ENCODE data around the gene MRPS25. TPM values are rescaled to one million over a fixed set of nuclear protein-coding genes. Genes with fewer than 3 reads are reported as not detected.
A peak's percentile ranks its signal among the peaks of the same experiment; 100 is the strongest.

The MRPS25 gene
- total and polyA plus RNA-seq, 2 experiments from 2014 or later = 42.1 to 96.9 TPM

DNA sequence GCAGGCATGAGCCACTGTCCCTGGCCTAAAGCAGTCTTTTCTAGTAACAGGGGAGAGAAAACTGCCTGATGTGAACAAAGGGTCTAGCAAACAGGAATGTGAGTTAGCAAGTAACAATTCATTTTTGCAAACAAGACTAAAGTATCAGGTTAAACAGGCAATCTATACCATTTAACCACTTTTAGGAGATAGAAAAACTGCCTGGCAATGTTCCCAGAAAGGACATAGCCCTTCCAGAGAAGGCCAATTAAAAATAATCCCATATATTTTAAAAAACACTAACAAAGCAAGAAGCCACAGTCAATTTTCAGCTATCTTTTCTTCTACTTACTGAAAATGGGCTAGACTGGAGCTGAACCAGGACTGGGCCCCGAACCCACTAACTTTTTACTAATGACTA lies 27.6 kb upstream of the MRPS25 start:
- peak in 1 of 2 donors; percentile 47 for DNase-seq (ENCODE audit: low read depth in 1 of 2, low spot score in 1 of 2)
- H3K27me3 ChIP-seq = no peaks in the 10 kb centered on the region
- no peak overlapping the region for H3K27ac ChIP-seq
- no peak overlapping the region for H3K4me3 ChIP-seq
- H3K9me3 ChIP-seq (ENCODE audit: low read depth) = no peaks in the 10 kb centered on the region
- H3K4me1 ChIP-seq (ENCODE audit: low read depth) = no peaks in the 10 kb centered on the region
- TF ChIP-seq, protein P1, sequence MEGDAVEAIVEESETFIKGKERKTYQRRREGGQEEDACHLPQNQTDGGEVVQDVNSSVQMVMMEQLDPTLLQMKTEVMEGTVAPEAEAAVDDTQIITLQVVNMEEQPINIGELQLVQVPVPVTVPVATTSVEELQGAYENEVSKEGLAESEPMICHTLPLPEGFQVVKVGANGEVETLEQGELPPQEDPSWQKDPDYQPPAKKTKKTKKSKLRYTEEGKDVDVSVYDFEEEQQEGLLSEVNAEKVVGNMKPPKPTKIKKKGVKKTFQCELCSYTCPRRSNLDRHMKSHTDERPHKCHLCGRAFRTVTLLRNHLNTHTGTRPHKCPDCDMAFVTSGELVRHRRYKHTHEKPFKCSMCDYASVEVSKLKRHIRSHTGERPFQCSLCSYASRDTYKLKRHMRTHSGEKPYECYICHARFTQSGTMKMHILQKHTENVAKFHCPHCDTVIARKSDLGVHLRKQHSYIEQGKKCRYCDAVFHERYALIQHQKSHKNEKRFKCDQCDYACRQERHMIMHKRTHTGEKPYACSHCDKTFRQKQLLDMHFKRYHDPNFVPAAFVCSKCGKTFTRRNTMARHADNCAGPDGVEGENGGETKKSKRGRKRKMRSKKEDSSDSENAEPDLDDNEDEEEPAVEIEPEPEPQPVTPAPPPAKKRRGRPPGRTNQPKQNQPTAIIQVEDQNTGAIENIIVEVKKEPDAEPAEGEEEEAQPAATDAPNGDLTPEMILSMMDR (IDR thresholded peaks at IDR 0.05; ENCODE audit: low read depth, low read length) = no peak
- H3K36me3 ChIP-seq = peaks cover 41% of the 10 kb centered on the region

DNA sequence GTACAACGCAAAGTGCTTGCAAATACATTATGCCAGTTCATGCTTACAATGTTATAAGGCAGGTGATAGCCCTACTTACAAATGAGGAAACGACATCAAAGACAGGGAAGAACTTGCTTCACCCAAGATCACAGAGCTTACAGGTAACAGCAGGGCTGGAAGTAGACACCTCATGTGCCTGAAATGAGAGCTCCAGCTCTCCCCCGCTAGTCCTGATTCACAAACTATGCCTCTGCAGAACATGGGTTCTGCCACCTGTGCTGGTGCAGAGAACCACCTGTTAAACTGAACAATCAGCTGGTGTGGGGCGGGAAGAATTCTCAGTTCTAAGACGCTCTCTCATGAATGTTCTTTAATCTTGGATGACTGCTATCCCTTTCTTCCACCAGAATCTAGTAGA lies 26.5 kb upstream of the MRPS25 start:
- Histone ChIP-seq H3K4me1 (ENCODE audit: low read depth) (no peaks in the 10 kb centered on the region), H3K36me3 (peaks cover 48% of the 10 kb centered on the region), H3K27me3 (no peaks in the 10 kb centered on the region), H3K4me3 (no peak overlapping the region), H3K27ac (no peak overlapping the region), H3K9me3 (ENCODE audit: low read depth) (no peaks in the 10 kb centered on the region)
- TF ChIP-seq, protein P1 (IDR thresholded peaks at IDR 0.05; ENCODE audit: low read depth, low read length) = no peak
- no peak for DNase-seq (ENCODE audit: low read depth in 1 of 2, low spot score in 1 of 2)

DNA sequence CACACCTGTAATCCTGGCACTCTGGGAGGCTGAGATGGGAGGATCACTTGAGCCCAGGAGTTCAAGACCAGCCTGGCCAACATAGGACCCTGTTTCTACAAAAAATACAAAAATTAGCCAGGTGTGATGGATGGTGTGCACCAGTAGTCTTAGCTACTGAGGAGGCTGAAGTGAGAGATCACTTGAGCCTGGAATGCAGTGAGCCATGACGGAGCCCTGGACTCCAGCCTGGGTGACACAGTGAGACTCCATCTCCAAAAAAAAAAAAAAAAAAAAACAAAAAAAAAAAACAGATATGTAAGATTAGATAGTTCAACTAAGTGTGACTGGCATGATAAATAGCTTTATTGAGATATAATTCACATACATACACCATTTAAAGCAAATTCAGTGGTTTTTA lies 24.1 kb upstream of the MRPS25 start:
- Histone ChIP-seq H3K36me3 (peaks cover 50% of the 10 kb centered on the region), H3K4me3 (no peak overlapping the region), H3K4me1 (ENCODE audit: low read depth) (no peaks in the 10 kb centered on the region), H3K9me3 (ENCODE audit: low read depth) (no peaks in the 10 kb centered on the region), H3K27ac (no peak overlapping the region), H3K27me3 (no peaks in the 10 kb centered on the region)
- TF ChIP-seq, protein P1 (IDR thresholded peaks at IDR 0.05; ENCODE audit: low read depth, low read length) = no peak
- no peak for DNase-seq (ENCODE audit: low read depth in 1 of 2, low spot score in 1 of 2)

DNA sequence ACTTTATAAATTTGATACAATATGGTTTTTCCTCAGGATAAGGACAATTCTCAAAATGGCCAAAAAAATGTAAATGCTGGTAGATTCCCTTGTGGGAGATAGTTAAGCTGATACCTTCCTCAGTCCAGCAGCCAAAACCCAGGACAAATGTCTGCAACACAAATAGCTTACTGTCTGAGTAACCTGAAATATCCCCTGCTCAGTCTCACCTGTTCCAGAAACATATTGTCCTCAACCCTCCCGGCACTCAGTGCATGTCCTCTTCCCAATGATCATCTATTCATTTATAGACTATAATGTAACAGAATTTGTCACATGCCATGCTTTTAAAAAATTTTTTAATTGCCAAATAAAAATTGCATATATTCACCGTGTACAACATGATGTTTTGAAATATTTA lies 21.6 kb upstream of the MRPS25 start:
- H3K36me3 ChIP-seq = peaks cover 54% of the 10 kb centered on the region

DNA sequence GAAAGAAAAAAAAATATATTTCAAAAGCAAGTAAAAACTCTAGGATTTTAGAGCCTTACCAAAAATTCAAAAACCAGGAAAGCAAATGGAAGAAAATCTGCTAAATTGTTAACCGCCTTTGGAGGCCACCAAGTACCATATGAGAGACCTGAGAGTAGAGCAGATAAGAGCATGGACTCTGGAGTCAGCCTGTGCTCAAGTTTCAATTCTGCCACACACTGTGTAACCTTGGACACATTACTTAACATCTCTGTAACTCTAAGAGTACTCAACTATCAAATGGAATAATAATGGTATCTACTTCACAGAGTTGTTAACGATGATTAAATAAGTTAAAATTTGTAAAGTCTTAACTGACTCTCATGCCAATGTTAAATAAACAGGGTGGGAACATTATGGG lies 21.1 kb upstream of the MRPS25 start:
- Histone ChIP-seq H3K36me3 (peaks cover 54% of the 10 kb centered on the region), H3K9me3 (ENCODE audit: low read depth) (no peaks in the 10 kb centered on the region), H3K4me1 (ENCODE audit: low read depth) (no peaks in the 10 kb centered on the region), H3K27me3 (no peaks in the 10 kb centered on the region), H3K27ac (no peak overlapping the region), H3K4me3 (no peak overlapping the region)
- TF ChIP-seq, protein P1 (IDR thresholded peaks at IDR 0.05; ENCODE audit: low read depth, low read length) = no peak
- DNase-seq (ENCODE audit: low read depth in 1 of 2, low spot score in 1 of 2) = no peak

More for the DNA sequence above, 21.6 kb upstream of the MRPS25 start:
- Histone ChIP-seq H3K4me3 (no peak overlapping the region), H3K27ac (no peak overlapping the region), H3K9me3 (ENCODE audit: low read depth) (no peaks in the 10 kb centered on the region), H3K27me3 (no peaks in the 10 kb centered on the region), H3K4me1 (ENCODE audit: low read depth) (no peaks in the 10 kb centered on the region)
- no peak for DNase-seq (ENCODE audit: low read depth in 1 of 2, low spot score in 1 of 2)
- TF ChIP-seq, protein P1 (IDR thresholded peaks at IDR 0.05; ENCODE audit: low read depth, low read length) = no peak

DNA sequence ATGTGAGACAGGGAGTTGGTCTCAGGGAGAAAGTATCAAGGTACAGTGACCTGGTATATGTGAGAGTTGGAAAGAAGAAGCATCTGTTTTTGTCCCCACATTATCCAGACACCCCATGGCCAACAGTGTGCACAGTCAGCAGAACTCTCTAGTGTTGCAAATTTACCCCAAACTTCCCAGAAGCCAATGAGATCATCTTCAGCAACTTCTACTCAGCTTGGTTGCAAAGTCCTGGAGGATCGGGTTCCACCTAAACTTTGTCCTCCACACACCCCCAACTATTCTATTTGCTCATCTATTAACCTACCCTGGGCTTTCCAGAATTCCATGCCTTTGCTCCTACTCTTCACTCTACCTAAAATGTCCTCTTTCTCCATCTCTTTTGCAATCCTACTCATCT lies 18.1 kb upstream of the MRPS25 start:
- TF ChIP-seq, protein P1 (IDR thresholded peaks at IDR 0.05; ENCODE audit: low read depth, low read length) = no peak
- Histone ChIP-seq H3K4me1 (ENCODE audit: low read depth) (no peaks in the 10 kb centered on the region), H3K27ac (no peak overlapping the region), H3K9me3 (ENCODE audit: low read depth) (no peaks in the 10 kb centered on the region), H3K4me3 (no peak overlapping the region), H3K36me3 (peaks cover 45% of the 10 kb centered on the region), H3K27me3 (no peaks in the 10 kb centered on the region)
- DNase-seq (ENCODE audit: low read depth in 1 of 2, low spot score in 1 of 2) = no peak

Data from cardiac muscle cell (in vitro differentiated cells and primary cell).